Umbilical cord (tissue), 2 donors: ENCODE results near the gene FOXL1. TPM values are rescaled to one million over a fixed set of nuclear protein-coding genes. Genes with fewer than 3 reads are reported as not detected.
"Not testable (repeated sequence)": the region's sequence is repeated elsewhere in the genome, so short reads cannot be mapped to it uniquely, and the experiment has no call there.

ENCODE experiments used
- DNase-seq: peaks from one replicate; pipeline ENCODE4 v3.0.0-alpha.2; 2015; ENCODE audit warnings: low spot score
- total RNA-seq: library from RNA; depleted of rRNA; stranded (reverse); fragments of >200 nt; gene quantifications from one replicate; pipeline ENCODE4 v1.2.3, GENCODE V29; 2014; ENCODE audit warnings: low replicate concordance; ENCODE audit not compliant: insufficient read depth

The FOXL1 gene
- total RNA-seq, 1 donor from 2014 or later = 6.5 TPM

GRCh38 chr16:86580791-86581170, 2.4 kb downstream of the FOXL1 start:
- no peak for DNase-seq

GRCh38 chr16:86581458-86581857, 3.1 kb downstream of the FOXL1 start:
- no peak for DNase-seq

GRCh38 chr16:86584071-86584685, 5.8 kb downstream of the FOXL1 start:
- DNase-seq = no peak

GRCh38 chr16:86584726-86585721, 6.7 kb downstream of the FOXL1 start:
- no peak for DNase-seq

- DNase-seq = no peak
These were observed 7.7 kb downstream of the FOXL1 start for GRCh38 chr16:86585821-86586611.

GRCh38 chr16:86587487-86587886, 9.1 kb downstream of the FOXL1 start:
- DNase-seq = no peak

GRCh38 chr16:86587955-86588354, 9.6 kb downstream of the FOXL1 start:
- not testable (repeated sequence) for DNase-seq

- no peak for DNase-seq
These were observed 12.3 kb downstream of the FOXL1 start for GRCh38 chr16:86590501-86591144.

GRCh38 chr16:86591270-86591669, 12.9 kb downstream of the FOXL1 start:
- no peak for DNase-seq

GRCh38 chr16:86593913-86594620, 15.7 kb downstream of the FOXL1 start:
- no peak for DNase-seq

GRCh38 chr16:86594721-86595120, 16.4 kb downstream of the FOXL1 start:
- no peak for DNase-seq

- no peak for DNase-seq
These were observed 17.7 kb downstream of the FOXL1 start for GRCh38 chr16:86595983-86596605.

GRCh38 chr16:86597126-86597879, 19.0 kb downstream of the FOXL1 start:
- no peak for DNase-seq

- no peak for DNase-seq
These were observed 19.7 kb downstream of the FOXL1 start for GRCh38 chr16:86597880-86598606.

- DNase-seq = no peak
These were observed 20.5 kb downstream of the FOXL1 start for GRCh38 chr16:86598607-86599565.

GRCh38 chr16:86601356-86601755, 23.0 kb downstream of the FOXL1 start:
- no peak for DNase-seq

- DNase-seq = no peak
These were observed 24.2 kb downstream of the FOXL1 start for GRCh38 chr16:86602521-86602920.
